Osteoblast (primary cell): ENCODE measurements around the gene ROCK2. TPM values are rescaled to one million over a fixed set of nuclear protein-coding genes. Genes with fewer than 3 reads are reported as not detected.
"Not testable (repeated sequence)": the region's sequence is repeated elsewhere in the genome, so short reads cannot be mapped to it uniquely, and the experiment has no call there.

Experiments
- DNase-seq: peaks from one replicate; pipeline ENCODE4 v3.0.0; 2011; ENCODE audit warnings: low spot score, mixed read lengths; ENCODE audit not compliant: insufficient read length; ENCODE audit errors: missing footprints
- H2AFZ ChIP-seq: 2 replicates; pipeline ENCODE4 v1.6.0; 2011; ENCODE audit warnings: mild to moderate bottlenecking, low read length
- H3K27ac ChIP-seq: 2 replicates; pipeline ENCODE4 v1.5.1; 2011; ENCODE audit warnings: mild to moderate bottlenecking, low read depth, low read length, moderate library complexity
- H3K27me3 ChIP-seq: 2 replicates; pipeline ENCODE4 v1.6.0; 2012; ENCODE audit warnings: mild to moderate bottlenecking, control low read depth, inconsistent platforms, low read length, moderate library complexity; ENCODE audit not compliant: insufficient read depth
- H3K36me3 ChIP-seq: 2 replicates; pipeline ENCODE4 v1.5.1; 2011; ENCODE audit warnings: mild to moderate bottlenecking, low read length, control low read depth, moderate library complexity; ENCODE audit not compliant: insufficient read depth
- H3K4me1 ChIP-seq: 2 replicates; pipeline ENCODE4 v1.5.1; 2011; ENCODE audit warnings: mild to moderate bottlenecking, low read length, control low read depth, moderate library complexity; ENCODE audit not compliant: insufficient read depth
- H3K4me2 ChIP-seq: 2 replicates; pipeline ENCODE4 v1.6.0; 2011; ENCODE audit warnings: mild to moderate bottlenecking, low read length; ENCODE audit not compliant: insufficient read depth
- H3K4me3 ChIP-seq: fragments of 200-600 bp; sonication (generic); 3 replicates; pipeline ENCODE4 v1.5.1; 2012; ENCODE audit warnings: mild to moderate bottlenecking, low read length, inconsistent platforms; ENCODE audit not compliant: insufficient read depth
- H3K79me2 ChIP-seq: 2 replicates; pipeline ENCODE4 v1.6.0; 2012; ENCODE audit warnings: mild to moderate bottlenecking, low read length, control low read depth, inconsistent platforms; ENCODE audit not compliant: insufficient read depth
- H3K9me3 ChIP-seq: 2 replicates; pipeline ENCODE4 v1.5.1; 2011; ENCODE audit warnings: low read depth, low read length, control low read depth
- H4K20me1 ChIP-seq: 2 replicates; pipeline ENCODE4 v1.6.0; 2012; ENCODE audit warnings: mild to moderate bottlenecking, low read length, control low read depth; ENCODE audit not compliant: insufficient read depth
- CTCF ChIP-seq: IDR thresholded peaks from 2 replicates; pipeline ENCODE4 v1.5.1; 2011; ENCODE audit warnings: mild to moderate bottlenecking, low read depth, low read length, moderate library complexity; ENCODE audit errors: extremely low read depth
- total RNA-seq: library from RNA; depleted of rRNA; stranded (reverse); fragments of >200 nt; gene quantifications from 2 replicates; pipeline ENCODE4 v1.2.3, GENCODE V29; 2012

Gene ROCK2
- total RNA-seq, 1 donor, result 59.7 TPM

- Histone ChIP-seq H3K9me3 (no peaks in the 10 kb centered on the region), H2AFZ (no peak overlapping the region), H4K20me1 (peaks cover 40% of the 10 kb centered on the region), H3K4me2 (no peak overlapping the region), H3K4me1 (peaks cover 17% of the 10 kb centered on the region), H3K79me2 (peaks cover 89% of the 10 kb centered on the region), H3K4me3 (no peak overlapping the region), H3K27me3 (no peaks in the 10 kb centered on the region), H3K27ac (no peak overlapping the region), H3K36me3 (no peaks in the 10 kb centered on the region)
- no peak for TF ChIP-seq CTCF
- DNase-seq, result no peak
Measured at GRCh38 chr2:11332596-11332995, 11.8 kb downstream of the ROCK2 start.

- peaks cover 47% of the 10 kb centered on the region for H4K20me1 ChIP-seq
Measured at GRCh38 chr2:11330457-11331142, 13.8 kb downstream of the ROCK2 start.

GRCh38 chr2:11329776-11330175 is 14.7 kb downstream of the ROCK2 start:
- DNase-seq, result peak; percentile 66
- H3K36me3 ChIP-seq, result no peaks in the 10 kb centered on the region
- no peak for TF ChIP-seq CTCF
- H4K20me1 ChIP-seq, result peaks cover 50% of the 10 kb centered on the region
- H3K4me2 ChIP-seq, result peak overlapping the region; percentile 69
- peak overlapping the region; percentile 59 for H3K27ac ChIP-seq
- no peak overlapping the region for H3K4me3 ChIP-seq
- no peaks in the 10 kb centered on the region for H3K27me3 ChIP-seq
- H3K9me3 ChIP-seq, result no peaks in the 10 kb centered on the region
- peaks cover 89% of the 10 kb centered on the region for H3K79me2 ChIP-seq
- no peak overlapping the region for H2AFZ ChIP-seq
- H3K4me1 ChIP-seq, result peaks cover 10% of the 10 kb centered on the region

More at GRCh38 chr2:11330457-11331142, 13.8 kb downstream of the ROCK2 start:
- no peak overlapping the region for H2AFZ ChIP-seq
- H3K27ac ChIP-seq, result peak overlapping the region; percentile 59
- H3K4me2 ChIP-seq, result peak overlapping the region; percentile 69
- DNase-seq, result no peak
- H3K79me2 ChIP-seq, result peaks cover 89% of the 10 kb centered on the region
- H3K36me3 ChIP-seq, result no peaks in the 10 kb centered on the region
- no peak for TF ChIP-seq CTCF
- H3K9me3 ChIP-seq, result no peaks in the 10 kb centered on the region
- no peak overlapping the region for H3K4me3 ChIP-seq
- peaks cover 17% of the 10 kb centered on the region for H3K4me1 ChIP-seq
- H3K27me3 ChIP-seq, result no peaks in the 10 kb centered on the region

GRCh38 chr2:11328522-11328921 is 15.9 kb downstream of the ROCK2 start:
- H3K79me2 ChIP-seq, result peaks cover 89% of the 10 kb centered on the region
- H3K9me3 ChIP-seq, H3K36me3 ChIP-seq, H3K27me3 ChIP-seq, H3K4me2 ChIP-seq, H3K27ac ChIP-seq, H3K4me3 ChIP-seq, H2AFZ ChIP-seq, H3K4me1 ChIP-seq, DNase-seq: not testable (repeated sequence)
- peaks cover 53% of the 10 kb centered on the region for H4K20me1 ChIP-seq
